COLO668 (cell line): Measurements from ENCODE around the gene UBN2.
"Not testable (repeated sequence)": the region's sequence is repeated elsewhere in the genome, so short reads cannot be mapped to it uniquely, and the experiment has no call there.

Experiments used
- DNase-seq: peaks from one replicate; lab custom pipeline; 2025; ENCODE audit not compliant: unreplicated experiment; lab: John Stamatoyannopoulos, UW

The UBN2 gene

GRCh38 chr7:139230774-139231512 is at the start of gene UBN2:
UBN2 (plus strand) TSS chr7:139231237; CDS start chr7:139231485, 248 bp downstream.
- peak; percentile 93 for DNase-seq

DNA sequence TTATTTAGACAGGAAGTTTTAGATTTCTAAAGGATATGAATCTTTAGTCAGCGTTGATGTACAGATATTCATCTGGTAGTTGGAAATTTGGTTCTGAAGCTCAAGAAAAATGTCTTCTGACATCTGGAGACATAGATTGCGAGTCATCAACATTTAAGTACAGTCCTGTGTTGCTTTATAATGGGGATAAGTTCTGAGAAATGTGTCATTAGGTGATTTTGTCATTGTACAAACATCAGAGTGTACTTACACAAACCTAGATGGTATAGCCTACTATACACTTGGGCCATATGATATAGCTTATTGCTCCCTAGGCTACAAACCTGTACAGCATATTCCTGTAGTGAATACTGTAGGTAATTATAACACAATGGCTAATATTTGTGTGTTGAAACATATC is 49.6 kb upstream of the UBN2 start:
- DNase-seq = no peak

GRCh38 chr7:139182363-139182762 is 48.7 kb upstream of the UBN2 start:
- DNase-seq = no peak

DNA sequence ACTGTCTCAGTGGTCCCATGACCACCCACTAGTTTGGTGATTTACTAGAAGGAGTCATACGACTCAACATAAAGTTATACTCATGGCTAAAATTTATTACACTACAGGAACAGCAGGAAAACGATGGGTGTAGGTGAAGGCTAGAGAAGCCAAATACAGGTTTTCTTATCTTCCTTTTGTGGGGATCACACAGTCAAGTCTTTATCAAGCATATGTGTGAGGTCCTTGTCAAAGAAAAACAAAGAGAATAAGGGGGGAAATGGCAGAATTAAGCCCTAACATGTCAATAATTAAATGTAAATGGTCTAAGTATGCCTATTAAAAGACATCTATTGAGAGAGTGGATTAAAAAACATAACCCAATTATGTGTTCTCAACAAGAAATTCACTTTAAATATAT is 47.8 kb upstream of the UBN2 start:
- DNase-seq = no peak

DNA sequence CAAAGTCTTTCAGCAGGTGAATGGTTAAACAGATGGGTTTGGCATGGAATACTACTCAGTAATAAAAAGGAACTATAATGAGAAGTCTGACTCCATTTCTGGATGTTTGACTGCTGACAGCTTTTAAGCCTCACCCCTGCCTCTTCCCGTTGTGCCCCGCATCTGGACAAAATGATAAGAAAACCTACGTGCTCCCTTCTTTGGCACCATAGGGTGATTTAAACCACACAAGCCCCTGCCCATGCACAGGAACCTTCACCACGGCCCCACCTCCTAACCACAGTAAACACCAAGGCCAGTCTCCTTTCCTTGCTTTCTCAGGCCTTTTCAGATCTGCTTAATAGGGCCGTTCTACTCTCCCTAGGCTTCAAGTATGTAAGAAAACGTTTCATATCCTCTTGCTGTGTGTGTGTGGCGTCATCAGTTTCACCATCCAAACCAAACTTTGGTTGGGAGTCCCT is 47.1 kb upstream of the UBN2 start:
- no peak for DNase-seq

DNA sequence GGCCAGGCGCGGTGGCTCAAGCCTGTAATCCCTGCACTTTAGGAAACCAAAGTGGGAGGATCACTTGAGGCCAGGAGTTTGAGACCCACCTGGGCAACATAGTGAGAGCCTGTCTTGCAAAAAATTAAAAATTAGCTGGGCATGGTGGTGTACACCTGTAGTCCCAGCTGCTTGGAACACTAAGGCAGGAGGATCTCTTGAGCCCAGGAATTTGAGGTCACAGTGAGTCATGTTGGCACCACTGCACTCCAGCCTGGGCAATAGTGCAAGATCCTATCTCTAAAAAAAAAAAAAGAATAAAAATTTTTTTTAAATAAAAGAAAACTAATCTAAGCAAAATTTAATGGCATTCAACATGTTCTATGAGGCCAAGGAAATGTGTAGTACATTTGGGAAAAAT is 44.9 kb upstream of the UBN2 start:
- DNase-seq = no peak

GRCh38 chr7:139189357-139189756 is 41.7 kb upstream of the UBN2 start:
- DNase-seq = no peak

GRCh38 chr7:139192014-139192706 is 38.9 kb upstream of the UBN2 start:
- no peak for DNase-seq

- DNase-seq = no peak
Observed at GRCh38 chr7:139200382-139200781, 30.7 kb upstream of the UBN2 start.

DNA sequence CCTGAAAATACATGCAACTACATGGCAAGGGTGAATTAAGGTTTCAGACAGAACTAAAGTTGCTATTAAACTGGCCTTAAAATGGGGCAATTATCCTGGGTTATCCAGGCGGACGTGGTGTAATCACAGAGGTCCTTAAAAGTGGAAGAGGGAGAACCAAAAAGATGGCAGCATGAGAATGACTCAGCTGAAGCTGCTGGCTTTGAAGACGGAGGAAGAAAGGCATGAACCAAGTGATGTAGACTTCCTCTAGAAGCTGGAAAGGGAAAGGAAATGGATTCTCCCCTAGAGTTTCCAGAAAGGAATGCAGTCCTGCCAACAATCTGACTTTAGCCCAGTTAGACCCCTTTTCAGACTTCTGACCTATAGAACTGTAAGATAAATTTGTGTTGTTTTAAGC is 27.0 kb upstream of the UBN2 start:
- DNase-seq = no peak

GRCh38 chr7:139205843-139206242 is 25.2 kb upstream of the UBN2 start:
- no peak for DNase-seq

DNA sequence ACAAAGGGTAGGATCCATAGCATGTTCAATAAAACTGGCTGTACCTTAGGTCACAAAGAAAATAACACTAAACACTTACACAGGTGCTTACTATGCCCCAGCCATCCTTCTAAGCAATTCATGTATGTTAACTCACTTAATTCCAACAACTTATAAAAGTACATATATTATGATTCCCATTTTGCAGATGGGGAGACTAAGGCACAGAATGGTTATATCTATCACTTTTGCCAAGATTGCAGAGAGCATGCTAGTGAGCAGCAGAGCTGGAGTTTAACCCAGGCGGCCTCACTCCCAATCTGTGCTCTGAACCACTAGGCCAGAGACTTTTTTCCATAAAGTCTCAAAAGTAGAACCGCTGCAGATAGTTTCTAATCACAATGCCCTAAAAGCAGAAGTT is 18.9 kb upstream of the UBN2 start:
- DNase-seq = no peak

- DNase-seq = not testable (repeated sequence)
Observed at GRCh38 chr7:139213489-139213888, 17.5 kb upstream of the UBN2 start.

GRCh38 chr7:139218173-139218572 is 12.9 kb upstream of the UBN2 start:
- DNase-seq = no peak

DNA sequence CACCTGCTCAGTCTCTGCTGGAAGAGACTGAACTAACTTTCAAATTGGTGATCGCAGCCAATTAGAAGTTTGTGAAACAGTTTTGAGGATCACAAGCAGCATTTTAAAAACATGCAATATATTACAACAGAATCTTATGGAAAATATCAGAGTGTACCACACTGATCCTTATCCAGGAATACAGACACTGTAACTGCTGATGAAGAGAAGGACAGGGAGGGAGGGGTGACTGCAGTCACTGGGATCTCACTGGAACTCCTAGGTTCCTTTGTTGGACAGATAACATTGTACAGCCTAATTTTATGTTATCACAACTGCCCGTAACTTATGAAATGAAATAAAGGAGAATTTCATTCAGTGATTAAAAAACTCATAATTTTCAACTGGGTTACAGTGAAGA is 6.8 kb upstream of the UBN2 start:
- DNase-seq = no peak

DNA sequence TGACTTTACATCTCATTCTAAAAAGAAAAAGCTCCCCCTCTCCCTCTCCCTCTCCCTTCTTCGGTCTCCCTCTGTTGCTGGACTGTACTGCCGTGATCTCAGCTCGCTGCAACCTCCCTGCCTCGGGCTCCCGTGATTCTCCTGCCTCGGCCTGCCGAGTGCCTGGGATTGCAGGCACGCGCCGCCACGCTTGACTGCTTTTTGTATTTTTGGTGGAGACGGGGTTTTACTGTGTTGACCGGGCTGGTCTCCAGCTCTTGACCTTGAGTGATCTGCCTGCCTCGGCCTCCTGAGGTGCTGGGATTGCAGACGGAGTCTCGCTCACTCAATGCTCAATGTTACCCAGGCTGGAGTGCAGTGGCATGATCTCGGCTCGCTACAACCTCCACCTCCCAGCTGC is 6.2 kb upstream of the UBN2 start:
- not testable (repeated sequence) for DNase-seq

DNA sequence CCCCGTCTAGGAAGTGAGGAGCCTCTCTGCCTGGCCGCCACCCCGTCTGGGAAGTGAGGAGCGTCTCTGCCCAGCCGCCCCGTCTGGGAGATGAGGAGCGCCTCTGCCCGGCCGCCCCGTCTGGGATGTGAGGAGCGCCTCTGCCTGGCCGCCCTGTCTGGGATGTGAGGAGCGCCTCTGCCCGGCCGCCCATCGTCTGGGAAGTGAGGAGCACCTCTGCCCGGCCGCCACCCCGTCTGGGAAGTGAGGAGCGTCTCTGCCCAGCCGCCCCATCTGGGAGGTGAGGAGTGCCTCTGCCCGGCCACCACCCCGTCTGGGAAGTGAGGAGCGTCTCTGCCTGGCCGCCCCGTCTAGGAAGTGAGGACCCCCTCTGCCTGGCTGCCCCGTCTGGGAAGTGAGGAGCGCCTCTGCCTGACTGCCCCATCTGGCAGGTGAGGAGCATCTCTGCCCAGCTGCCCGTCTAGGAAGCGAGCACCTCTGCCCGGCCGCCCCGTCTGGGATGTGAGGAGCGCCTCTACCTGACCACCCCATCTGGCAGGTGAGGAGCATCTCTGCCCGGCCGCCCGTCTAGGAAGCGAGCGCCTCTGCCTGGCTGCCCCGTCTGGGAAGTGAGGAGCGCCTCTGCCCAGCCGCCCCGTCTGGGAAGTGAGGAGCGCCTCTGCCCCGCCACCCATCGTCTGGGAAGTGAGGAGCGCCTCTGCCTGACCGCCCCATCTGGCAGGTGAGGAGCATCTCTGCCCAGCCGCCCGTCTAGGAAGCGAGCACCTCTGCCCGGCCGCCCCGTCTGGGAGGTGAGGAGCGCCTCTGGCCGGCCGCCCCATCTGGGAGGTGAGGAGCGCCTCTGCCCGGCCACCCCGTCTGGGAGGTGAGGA is 5.5 kb upstream of the UBN2 start:
- DNase-seq = not testable (repeated sequence)

DNA sequence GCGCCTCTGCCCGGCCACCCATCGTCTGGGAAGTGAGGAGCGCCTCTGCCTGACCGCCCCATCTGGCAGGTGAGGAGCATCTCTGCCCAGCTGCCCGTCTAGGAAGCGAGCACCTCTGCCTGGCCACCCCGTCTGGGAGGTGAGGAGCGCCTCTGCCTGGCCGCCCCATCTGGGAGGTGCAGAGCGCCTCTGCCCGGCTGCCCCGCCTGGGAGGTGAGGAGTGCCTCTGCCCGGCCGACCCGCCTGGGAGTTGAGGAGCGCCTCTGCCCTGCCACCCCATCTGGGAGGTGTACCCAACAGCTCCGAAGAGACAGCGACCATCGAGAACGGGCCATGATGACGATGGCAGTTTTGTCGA is 4.9 kb upstream of the UBN2 start:
- not testable (repeated sequence) for DNase-seq

DNA sequence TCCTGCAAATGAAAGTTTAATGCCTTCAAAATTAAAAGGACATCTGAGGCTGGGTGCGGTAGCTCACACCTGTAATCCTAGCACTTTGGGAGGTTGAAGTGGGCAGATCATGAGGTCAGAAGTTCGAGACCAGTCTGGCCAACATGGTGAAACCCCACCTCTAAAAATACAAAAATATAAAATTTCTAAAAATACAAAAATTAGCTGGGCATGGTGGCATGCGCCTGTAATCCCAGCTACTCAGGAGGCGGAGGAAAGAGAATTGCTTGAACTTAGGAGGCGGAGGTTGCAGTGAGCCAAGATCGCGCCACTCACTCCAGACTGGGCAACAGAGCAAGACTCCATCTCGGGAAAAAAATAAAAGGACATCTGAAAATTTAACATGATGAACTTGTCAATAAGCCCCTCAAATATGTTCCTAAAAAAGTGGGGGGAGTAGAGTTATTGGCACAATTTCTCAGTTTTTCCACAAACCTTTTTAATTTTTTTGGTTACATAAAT is 4.0 kb upstream of the UBN2 start:
- DNase-seq = not testable (repeated sequence)

DNA sequence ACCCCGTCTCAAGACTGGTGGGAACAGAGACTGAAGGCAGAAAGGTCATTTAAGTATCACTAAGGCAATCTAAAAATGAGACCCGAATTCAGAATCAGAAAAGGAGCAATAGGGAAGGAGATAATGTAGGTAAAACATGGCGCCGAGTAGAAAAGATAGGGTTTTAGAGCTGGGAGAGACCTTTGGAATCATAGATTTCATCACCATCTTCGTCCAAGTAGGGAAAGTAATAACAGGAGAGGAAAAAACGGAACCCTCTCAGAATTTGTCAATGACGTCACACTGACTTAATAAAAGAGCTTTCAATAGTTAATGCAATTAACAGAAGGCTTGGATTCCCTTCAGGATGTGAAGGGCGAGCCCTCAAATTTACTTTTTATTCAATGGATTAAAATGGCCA is 1.0 kb upstream of the UBN2 start:
- no peak for DNase-seq

DNA sequence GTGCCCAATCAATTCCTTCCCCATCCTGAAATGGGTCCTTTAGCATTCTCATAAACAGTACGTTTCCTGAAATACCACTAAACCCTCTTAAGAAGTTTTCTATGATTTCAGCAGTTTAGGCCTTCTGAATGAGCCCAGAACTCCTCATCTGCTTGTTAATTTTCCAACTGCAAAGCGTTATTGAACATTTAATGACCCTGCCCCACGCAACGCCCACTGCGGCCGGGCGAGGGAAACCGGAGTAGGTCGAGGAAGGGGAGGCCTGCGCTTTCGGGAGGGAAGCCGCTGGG is 608 bp upstream of the UBN2 start:
- DNase-seq = no peak
